WTC11 (cell line): ENCODE data around the gene CCDC185. TPM values are rescaled to one million over a fixed set of nuclear protein-coding genes. Genes with fewer than 3 reads are reported as not detected.

ENCODE experiments used
- ATAC-seq: fragments of 200-7000 bp; cut with Tn5 transposase; 2 replicates; pipeline ENCODE4 v1.10.0; 2021; ENCODE audit warnings: mild to moderate bottlenecking, moderate library complexity
- CTCF ChIA-PET: fragments of 300-600 bp; sonication (Branson Sonifier 250); formaldehyde crosslinking; loops from one replicate; lab custom pipeline; 2021; ENCODE audit warnings: antibody characterized with exemption; lab: Charles Lee
- POLR2A ChIA-PET: fragments of 350-600 bp; sonication (Branson Sonifier 250); formaldehyde crosslinking; loops from one replicate; lab custom pipeline; 2021; ENCODE audit warnings: antibody characterized with exemption; lab: Charles Lee
- DNase-seq: peaks from one replicate; pipeline ENCODE4 v3.0.0; 2021; ENCODE audit warnings: low spot score
- H3K27ac Mint-ChIP-seq: 2 replicates; pipeline ENCODE4 v1.8.0; 2021; ENCODE audit warnings: mixed read lengths
- H3K27me3 Mint-ChIP-seq: 2 replicates; pipeline ENCODE4 v1.8.0; 2021; ENCODE audit warnings: low read depth, mild to moderate bottlenecking, moderate library complexity, mixed read lengths
- H3K36me3 Mint-ChIP-seq: 2 replicates; pipeline ENCODE4 v1.8.0; 2021; ENCODE audit warnings: mixed read lengths
- H3K4me1 Mint-ChIP-seq: 2 replicates; pipeline ENCODE4 v1.8.0; 2022; ENCODE audit warnings: mixed read lengths
- H3K4me3 Mint-ChIP-seq: 2 replicates; pipeline ENCODE4 v1.8.0; 2021; ENCODE audit warnings: mild to moderate bottlenecking, moderate library complexity, mixed read lengths
- H3K9me3 Mint-ChIP-seq: 2 replicates; pipeline ENCODE4 v1.8.0; 2021; ENCODE audit warnings: mixed read lengths
- ARID4B ChIP-seq: sonication (generic); formaldehyde crosslinking; IDR thresholded peaks from 2 replicates; pipeline ENCODE4 v1.8.0; 2023; ENCODE audit warnings: missing genetic modification reagents, mild to moderate bottlenecking, borderline replicate concordance
- CREM ChIP-seq: sonication (generic); formaldehyde crosslinking; IDR thresholded peaks from 2 replicates; pipeline ENCODE4 v1.8.1; 2022; ENCODE audit warnings: mild to moderate bottlenecking, missing genetic modification reagents, moderate library complexity
- CTCF ChIP-seq: fragments of 200-600 bp; IDR thresholded peaks from 2 replicates; pipeline ENCODE4 v1.8.0; 2022; ENCODE audit warnings: antibody characterized with exemption
- NFE2L1 ChIP-seq: sonication (generic); formaldehyde crosslinking; IDR thresholded peaks from 2 replicates; pipeline ENCODE4 v1.8.1; 2023; ENCODE audit warnings: missing genetic modification reagents
- OVOL2 ChIP-seq: fragments of 250-450 bp; sonication (Bioruptor Pico); IDR thresholded peaks from 2 replicates; pipeline ENCODE4 v1.9.0; 2021; ENCODE audit warnings: mild to moderate bottlenecking, borderline replicate concordance
- SMAD3 ChIP-seq: sonication (generic); formaldehyde crosslinking; IDR thresholded peaks from 2 replicates; pipeline ENCODE4 v1.8.0; 2022; ENCODE audit warnings: missing genetic modification reagents, mild to moderate bottlenecking, borderline replicate concordance
- TEAD1 ChIP-seq: sonication (generic); formaldehyde crosslinking; IDR thresholded peaks from 2 replicates; pipeline ENCODE4 v1.8.0; 2022; ENCODE audit warnings: mild to moderate bottlenecking, missing genetic modification reagents
- TEAD4 ChIP-seq: sonication (generic); formaldehyde crosslinking; IDR thresholded peaks from 2 replicates; pipeline ENCODE4 v1.8.0; 2022; ENCODE audit warnings: mild to moderate bottlenecking, missing genetic modification reagents
- ZBTB43 ChIP-seq: sonication (generic); formaldehyde crosslinking; IDR thresholded peaks from 2 replicates; pipeline ENCODE4 v1.8.1; 2023; ENCODE audit warnings: mild to moderate bottlenecking, missing genetic modification reagents
- ZMAT4 ChIP-seq: fragments of 250-450 bp; sonication (Bioruptor Pico); IDR thresholded peaks from 2 replicates; pipeline ENCODE4 v1.9.0; 2021; ENCODE audit warnings: mild to moderate bottlenecking
- ZNF232 ChIP-seq: sonication (generic); formaldehyde crosslinking; IDR thresholded peaks from 2 replicates; pipeline ENCODE4 v1.8.0; 2022; ENCODE audit warnings: mild to moderate bottlenecking, missing genetic modification reagents
- total RNA-seq: library from RNA; stranded (reverse); gene quantifications from 3 replicates; pipeline ENCODE4 v1.2.3, GENCODE V29; 2021
- TF ChIP-seq, protein P1 (sequence below): sonication (generic); formaldehyde crosslinking; IDR thresholded peaks from 2 replicates; pipeline ENCODE4 v1.8.0; 2022; ENCODE audit warnings: mild to moderate bottlenecking, missing genetic modification reagents

CCDC185 gene
- total RNA-seq, 1 experiment from 2014 or later, result not detected

DNA sequence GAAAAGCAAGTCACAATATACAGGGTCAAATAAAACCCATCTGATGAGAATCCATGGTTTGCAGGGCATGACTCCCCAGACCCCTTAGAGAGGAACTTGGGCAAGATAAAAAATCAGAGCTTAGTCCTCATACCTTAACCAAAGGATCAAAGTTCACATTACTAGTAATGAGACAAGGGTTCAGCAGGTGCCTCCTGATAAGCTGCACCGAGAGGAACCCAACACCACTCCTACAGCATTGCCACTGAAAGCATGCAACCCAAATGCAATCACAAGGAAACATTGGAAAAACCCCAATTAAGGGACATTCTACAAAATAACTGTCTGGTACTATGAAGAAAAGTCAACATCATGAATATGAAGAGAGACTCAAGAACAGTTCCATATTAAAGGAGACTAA lies 29.7 kb downstream of the CCDC185 start:
- no peaks in the 10 kb centered on the region for H3K36me3 Mint-ChIP-seq
- no peak for ATAC-seq
- CTCF ChIA-PET, result no interaction called here

More for the DNA sequence above, 29.7 kb downstream of the CCDC185 start:
- no peak for DNase-seq
- POLR2A ChIA-PET, result no interaction called here
- no peak for TF ChIP-seq ZBTB43 (CRISPR knock-in tag)
- TF ChIP-seq ZMAT4 (CRISPR knock-in tag), result no peak
- TF ChIP-seq NFE2L1 (CRISPR knock-in tag), result no peak
- no peak for TF ChIP-seq SMAD3 (CRISPR knock-in tag)
- no peak for TF ChIP-seq TEAD4 (CRISPR knock-in tag)
- no peak for TF ChIP-seq ARID4B (CRISPR knock-in tag)
- TF ChIP-seq, protein P1, sequence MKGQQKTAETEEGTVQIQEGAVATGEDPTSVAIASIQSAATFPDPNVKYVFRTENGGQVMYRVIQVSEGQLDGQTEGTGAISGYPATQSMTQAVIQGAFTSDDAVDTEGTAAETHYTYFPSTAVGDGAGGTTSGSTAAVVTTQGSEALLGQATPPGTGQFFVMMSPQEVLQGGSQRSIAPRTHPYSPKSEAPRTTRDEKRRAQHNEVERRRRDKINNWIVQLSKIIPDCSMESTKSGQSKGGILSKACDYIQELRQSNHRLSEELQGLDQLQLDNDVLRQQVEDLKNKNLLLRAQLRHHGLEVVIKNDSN (CRISPR knock-in tag), result no peak
- TF ChIP-seq TEAD1 (CRISPR knock-in tag), result no peak
- no peak for TF ChIP-seq CTCF
- no peak for TF ChIP-seq CREM (CRISPR knock-in tag)
- no peak for TF ChIP-seq ZNF232 (CRISPR knock-in tag)
- TF ChIP-seq OVOL2 (CRISPR knock-in tag), result no peak
- TF ChIP-seq, all 79 proteins: peak for 0
- peaks cover 11% of the 10 kb centered on the region for H3K4me1 Mint-ChIP-seq
- H3K27ac Mint-ChIP-seq, result no peak overlapping the region
- H3K27me3 Mint-ChIP-seq, result no peaks in the 10 kb centered on the region; the same call in 1 of the 2 replicates
- peaks cover 3% of the 10 kb centered on the region; the same call in 1 of the 2 replicates for H3K9me3 Mint-ChIP-seq
- H3K4me3 Mint-ChIP-seq, result no peak overlapping the region
